Iris pigment epithelial cell (primary cell): Measurements from ENCODE around the gene SLC16A12.
A peak's percentile ranks its signal among the peaks of the same experiment; 100 is the strongest.

Source experiments
- DNase-seq: peaks from one replicate; pipeline ENCODE4 v3.0.0-alpha.2; 2011; ENCODE audit warnings: low read depth

Gene SLC16A12

GRCh38 chr10:89390476-89391225, 144.7 kb downstream of the SLC16A12 start:
- no peak for DNase-seq

DNA sequence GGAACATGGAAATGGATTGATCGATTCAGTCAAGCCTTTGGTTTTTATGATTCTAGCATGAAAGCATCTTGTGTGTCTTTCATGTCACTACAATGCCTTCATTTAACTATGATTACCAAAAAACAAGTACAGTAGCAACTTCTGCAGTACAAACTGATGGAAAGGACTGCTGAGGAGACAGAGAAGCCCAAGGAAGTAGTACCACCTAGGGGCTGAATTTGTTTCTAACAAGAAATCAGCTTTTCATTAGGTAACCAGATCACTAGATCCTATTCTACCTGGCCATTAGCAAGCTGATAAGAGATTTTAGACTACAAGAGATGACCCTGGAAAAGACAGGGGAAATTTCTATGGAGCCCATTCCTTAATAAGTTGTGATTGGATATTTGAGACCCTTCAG, 146.1 kb downstream of the SLC16A12 start:
- no peak for DNase-seq

DNA sequence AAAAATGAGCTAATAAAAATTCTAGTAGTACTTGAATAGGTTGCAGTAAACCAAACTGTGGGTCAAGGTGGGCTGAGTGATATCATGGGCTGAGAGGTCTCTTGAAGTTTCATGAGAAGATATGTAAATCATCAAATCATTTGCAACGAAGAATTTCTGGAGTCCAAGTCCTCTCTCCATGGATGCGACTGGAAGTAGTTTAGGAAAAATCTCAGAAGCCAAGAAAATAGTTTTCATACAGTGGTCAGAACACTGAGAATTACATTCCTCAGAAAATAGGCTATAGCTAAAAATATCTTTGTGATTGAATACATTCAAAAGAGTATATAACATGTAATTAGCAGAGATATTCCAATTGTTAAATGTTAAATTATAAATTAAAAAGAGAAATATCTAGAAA, 146.6 kb downstream of the SLC16A12 start:
- no peak for DNase-seq

DNA sequence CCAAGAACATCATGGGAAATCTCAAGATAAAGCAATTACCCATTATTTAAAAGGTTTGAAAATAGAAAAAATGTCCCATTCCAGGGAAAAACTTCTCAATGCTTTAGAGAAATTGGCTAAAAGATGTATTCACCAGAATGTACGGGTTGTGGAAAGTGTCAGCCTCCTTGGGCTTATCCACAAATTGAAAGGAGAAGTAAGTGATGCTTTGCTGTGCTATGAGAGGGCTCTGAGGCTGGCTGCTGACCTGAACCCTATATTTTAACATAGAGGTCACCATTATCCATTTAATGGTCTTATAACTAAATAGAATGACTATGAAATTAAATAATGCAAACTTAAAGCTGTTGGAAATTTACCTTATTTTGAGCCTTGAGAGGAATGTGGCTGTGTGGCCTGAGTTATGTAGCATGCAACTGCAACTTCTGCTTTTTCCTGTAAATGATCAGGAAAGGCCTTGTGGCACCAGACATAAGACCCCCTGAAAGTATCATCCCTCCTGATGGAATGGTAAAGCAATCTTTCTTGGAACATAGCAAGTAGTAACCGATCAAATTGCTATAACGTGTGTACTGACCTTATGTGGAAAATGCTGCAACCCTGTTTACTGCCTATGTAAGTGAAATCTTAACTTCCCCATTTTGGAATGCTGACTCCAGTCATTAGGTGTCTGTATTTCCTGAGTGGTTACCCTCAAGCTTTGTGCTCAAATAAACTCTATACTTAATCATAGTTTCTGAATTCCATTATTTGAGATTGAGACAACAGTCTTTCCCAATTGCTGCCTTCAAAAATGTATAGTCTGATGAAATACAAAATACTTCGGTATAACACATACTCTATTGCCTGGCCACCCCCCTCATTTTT, 150.7 kb downstream of the SLC16A12 start:
- peak; percentile 61 for DNase-seq

DNA sequence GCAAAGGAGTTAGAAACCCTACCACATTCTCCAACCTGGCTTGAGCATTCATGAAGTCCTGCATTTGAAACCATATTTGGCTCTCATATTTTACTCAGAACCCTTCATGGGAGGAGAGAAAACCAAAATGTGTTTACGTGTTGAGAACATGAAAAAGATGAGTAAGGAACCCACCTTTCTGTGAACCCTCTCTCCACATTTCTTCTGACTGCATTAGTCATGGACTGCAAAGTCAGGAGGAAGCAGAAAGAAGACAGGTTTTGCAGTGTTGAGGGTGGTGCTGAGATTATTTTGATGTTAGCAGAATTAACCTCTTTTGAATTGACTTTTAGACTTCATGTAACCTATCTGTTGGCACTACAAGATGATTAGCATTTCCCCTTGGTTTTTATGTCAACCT, 152.6 kb downstream of the SLC16A12 start:
- DNase-seq: peak; percentile 49
